ENCODE data around the gene MCEE.
"Not testable (repeated sequence)": the region's sequence is repeated elsewhere in the genome, so short reads cannot be mapped to it uniquely, and the experiment has no call there.

The MCEE gene

DNA sequence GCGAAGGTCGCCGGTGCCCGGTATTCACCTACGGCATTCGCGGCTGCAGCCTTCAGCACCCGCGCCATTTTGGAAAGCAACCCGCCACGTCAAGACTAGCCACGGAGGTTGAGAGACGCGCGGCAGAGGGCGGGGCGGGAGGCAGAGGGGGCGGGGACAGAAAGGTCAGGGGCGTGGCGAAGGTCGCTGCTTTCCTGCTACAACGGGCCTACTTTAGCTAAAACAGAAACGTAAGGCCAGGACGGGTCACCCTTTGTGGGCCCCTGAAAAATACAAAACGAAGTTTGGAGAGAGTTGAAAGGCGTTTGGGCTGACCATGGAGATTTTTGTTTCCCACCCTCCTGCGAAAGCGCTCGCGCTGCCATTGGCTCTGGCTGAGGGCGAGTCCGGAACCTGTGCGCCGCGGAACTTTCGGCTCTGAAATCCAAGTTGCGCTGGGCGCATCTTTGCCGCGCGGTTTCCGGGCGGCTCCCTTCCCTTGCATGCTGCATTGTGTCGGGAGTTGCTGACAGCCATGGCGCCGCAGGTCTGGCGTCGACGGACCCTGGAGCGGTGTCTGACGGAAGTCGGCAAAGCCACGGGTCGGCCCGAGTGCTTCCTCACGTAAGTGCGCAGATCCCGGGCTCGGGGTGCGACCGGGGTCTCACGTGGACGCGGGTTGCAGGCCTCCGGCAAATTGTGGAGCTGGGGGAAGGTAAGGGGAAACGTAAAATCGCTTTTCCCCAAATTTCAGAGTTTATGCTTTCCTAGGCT is at the start of gene MCEE, which contains the start of gene MPHOSPH10:
Gene MCEE (minus strand): TSS at position 78 of the 753 bp plus-strand sequence. CDS start 10 bp downstream, at position 68.
Gene MPHOSPH10 (plus strand): TSS at position 483 of the 753 bp plus-strand sequence. CDS start 32 bp downstream, at position 515.
- peak; percentile 88 for DNase-seq

DNA sequence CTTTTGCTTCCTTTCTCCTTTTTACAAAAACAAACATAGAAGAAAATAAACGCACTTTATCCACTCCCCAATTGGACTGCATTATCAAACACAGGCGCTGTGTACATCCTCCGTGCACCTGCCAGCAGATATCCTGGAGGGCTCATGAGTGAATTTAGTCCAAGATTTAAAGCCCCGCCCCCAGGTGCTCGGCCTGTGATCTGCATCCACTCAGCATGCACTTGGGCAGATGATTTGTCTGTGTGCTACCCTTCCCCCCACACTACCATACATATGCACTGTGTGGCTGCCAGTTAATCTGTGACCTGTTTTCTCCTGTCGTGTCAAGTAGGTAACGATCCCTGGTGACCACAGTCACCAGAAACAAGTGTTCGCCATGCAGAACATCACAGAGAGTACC is 48.8 kb upstream of the MCEE start:
- DNase-seq, result not testable (repeated sequence)

DNA sequence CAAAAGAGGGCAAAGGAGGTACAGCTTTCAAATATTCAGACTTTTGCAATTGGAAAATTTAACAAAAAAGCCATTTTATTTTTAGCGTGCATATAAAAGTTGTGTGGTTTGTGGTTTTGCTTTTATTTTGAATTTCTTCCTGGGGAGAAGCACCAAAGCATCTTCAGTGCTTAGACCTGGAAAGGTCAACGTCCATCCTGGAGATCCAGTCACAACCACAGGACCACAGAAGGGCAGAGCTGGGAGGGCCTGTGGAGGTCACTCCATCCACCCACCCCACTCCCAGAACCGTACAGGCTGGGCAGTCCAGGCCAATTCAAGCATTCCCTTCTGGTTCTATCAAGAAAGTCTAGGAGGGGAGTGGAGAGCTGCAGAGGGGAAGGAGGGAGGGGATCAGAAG is 44.2 kb upstream of the MCEE start:
- DNase-seq, result no peak

DNA sequence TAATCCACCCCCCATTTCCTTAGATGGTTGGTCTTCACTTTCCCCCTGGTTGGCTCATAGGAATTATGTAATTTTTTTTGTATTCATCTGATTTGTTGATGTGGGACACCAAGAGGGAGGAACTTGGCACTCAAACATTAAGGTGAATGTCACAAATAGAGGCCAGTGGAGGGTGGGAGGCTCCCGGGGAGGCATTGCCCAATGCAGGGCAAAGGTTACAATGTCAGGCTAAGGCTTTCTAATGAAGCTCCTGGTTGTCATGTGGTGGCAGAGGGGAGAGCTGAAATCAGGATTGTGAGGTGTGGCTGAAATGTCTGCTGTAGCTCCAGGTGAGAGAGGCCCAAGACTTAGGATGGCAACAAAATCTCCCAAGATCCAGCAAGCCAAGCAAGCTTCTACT is 43.1 kb upstream of the MCEE start:
- DNase-seq, result no peak

DNA sequence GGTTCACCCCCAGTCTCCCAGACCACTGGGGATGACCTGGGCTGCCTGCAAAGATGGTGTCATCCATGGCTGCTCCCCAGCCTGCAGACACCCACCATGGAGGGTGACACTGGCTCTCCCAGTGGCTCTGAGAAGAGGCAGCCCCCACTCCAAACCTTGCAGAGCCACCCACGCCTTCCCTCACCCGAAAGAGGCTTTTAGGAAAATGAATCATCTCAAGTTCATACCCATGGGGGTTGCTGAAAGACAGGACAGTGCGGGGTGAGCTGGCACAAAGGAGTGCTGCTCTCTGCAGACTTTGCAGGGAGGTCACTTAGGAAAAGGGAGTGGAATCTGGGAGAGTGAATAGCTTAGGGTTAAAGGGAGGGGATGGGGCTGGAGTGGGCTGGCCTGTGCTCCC is 36.8 kb upstream of the MCEE start:
- no peak for DNase-seq

DNA sequence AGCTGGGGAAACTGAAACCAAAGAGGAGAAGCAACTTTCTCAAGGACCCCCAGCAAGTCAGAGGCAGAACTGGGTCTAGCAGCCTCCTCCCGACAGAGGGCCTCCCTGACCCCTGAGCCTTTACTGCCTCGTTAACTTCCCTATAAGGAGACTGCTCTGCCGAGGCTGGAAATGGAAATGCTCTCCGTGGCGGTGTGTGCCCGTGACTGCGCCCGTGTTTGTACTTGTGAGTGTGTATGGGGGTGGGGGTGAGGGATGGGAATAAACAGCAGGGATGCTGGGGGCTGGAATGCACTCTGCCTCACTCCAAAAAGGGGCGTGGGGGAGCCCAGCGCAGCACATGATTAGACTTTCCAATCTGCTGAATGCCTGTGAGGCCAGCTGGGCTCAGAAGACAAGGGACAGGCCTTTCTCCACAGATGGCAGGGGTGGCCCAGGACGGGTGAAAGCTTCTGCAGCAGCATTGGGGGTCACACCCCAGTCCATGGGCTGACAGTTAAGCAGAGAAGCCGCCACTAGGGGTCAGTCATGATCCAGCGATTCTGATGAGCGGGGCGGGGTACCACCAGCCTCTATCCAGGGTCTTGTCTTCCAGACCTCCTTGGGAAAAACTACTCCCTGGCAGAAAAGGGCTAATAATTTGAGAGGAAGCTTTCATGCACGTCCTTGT is 27.2 kb upstream of the MCEE start:
- peak; percentile 63 for DNase-seq

DNA sequence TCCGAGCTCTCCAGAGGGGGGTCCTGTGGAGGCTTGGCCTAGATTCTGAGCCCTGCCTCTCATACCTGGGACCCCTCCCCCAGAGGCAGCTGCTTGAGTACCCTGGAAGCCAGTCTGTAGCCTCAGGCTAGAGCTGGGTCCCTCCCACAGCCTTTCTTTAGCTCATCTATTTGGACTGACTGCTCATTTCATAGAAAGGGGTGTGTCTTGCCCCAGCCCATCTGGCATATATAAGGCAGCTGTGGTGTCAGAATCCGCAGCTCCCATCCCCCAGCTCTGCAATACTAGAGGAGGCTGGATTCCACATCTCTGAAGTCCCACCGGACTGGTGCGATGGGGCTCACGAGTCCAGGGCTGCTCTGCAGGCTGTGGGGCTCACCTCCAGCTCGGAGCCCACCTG is 26.5 kb upstream of the MCEE start:
- no peak for DNase-seq

DNA sequence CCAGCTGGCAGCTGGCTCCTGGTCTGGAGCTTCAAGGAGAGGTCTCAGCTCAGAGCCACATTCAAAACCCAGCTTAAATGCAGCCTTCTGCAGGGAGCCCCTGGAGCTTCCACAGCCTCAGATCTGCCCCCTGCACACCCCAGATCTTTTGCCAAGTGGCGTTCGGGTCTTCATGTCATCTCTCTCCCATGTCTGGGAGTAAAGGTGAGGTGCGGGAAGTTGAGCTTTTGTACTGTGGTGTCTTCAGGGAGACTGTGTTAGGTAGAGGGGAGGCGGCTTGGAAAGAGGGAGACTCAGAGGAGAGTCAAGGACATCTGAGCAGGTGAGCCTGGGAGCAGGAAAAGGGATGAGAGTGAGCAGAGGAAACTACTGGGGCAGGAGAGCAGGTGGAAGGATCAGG is 25.8 kb upstream of the MCEE start:
- no peak for DNase-seq

DNA sequence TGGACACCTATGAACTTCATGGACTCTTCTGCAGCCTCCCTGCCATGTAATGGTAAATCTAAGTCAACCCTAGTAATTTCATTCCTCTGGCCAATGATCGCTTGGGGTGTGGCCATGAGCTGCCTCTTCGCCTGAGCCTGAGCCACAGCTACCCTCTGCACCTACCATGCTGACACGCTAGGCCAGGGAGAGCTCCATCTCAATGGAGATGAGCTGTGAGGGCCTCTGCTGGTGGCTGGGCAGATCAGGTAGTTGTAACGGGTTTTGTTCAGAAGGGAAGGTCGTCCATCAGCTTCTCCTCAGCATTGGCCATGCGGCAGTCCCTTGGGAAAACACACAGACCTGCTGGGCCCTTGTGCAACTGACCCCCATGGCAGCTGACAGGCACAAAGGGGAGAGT is 24.8 kb upstream of the MCEE start:
- peak; percentile 11 for DNase-seq

DNA sequence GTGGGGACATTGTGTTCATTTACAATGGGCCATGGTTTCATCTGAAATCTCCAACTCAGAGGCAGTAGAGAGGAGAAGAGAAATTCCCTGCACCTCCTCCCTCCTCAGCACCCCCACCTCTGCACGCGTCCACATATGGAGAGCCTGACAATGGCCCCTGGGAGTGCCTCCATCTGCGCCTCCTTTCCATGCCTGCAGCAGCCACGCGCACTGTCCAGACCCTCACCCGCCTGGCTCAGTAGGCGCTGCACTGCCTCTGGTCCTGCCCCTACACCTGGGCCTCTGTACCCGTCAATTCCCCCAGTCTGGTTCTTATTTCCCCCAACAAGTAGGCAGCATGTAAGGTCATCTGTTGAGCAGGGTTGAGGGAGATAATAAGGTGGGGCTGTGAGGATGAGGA is 24.2 kb upstream of the MCEE start:
- DNase-seq, result no peak

DNA sequence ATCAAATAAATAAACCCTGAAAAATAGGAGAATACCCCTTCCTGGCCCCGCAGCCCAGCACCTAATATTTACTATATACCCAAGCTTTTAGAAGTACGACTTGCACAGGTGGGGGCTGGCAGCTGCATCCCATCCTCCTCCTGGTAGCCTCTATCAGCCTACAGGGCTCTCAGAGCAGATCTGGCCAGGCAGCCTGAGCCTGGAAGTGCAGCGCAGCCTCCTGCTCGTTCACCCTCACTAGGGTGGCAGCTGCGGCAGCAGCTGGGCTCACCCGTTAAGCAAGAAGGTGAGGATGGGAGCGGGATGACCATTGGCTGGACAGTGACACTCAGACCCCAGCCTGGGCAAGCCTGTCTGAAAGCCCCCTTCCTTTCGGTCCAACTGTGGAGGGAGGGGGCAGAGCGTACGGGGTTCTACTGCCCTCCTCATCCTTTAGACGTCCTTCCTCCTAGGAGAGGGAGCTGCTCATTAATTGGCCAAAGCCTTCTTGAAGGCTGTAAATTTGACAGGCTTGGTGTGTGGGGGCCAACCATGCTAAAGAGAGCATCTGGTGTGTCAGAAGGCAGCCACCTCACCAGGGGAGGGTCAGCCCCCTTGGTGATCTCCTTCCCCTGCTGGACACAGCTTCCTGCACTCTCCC is 23.7 kb upstream of the MCEE start:
- no peak for DNase-seq

DNA sequence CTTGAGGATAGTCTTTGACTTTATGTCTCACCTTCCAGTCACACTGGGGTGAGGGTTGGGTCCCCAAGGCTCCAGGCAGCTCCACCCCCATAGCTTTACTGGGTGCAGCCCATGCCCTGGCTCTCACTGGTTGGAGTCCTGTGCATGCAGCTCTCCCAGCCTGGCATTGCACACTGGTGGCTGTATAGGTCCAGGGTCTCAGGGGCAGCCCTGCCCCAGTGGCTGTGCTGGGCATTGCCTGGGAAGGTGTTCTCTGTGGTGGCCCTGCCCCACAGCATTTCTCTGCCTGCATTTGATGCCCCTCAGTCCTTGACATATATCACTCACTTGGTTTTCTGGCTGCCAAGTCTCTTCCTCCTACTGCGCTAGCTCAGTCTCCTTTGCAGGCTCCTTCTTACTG is 21.6 kb upstream of the MCEE start:
- DNase-seq, result no peak

DNA sequence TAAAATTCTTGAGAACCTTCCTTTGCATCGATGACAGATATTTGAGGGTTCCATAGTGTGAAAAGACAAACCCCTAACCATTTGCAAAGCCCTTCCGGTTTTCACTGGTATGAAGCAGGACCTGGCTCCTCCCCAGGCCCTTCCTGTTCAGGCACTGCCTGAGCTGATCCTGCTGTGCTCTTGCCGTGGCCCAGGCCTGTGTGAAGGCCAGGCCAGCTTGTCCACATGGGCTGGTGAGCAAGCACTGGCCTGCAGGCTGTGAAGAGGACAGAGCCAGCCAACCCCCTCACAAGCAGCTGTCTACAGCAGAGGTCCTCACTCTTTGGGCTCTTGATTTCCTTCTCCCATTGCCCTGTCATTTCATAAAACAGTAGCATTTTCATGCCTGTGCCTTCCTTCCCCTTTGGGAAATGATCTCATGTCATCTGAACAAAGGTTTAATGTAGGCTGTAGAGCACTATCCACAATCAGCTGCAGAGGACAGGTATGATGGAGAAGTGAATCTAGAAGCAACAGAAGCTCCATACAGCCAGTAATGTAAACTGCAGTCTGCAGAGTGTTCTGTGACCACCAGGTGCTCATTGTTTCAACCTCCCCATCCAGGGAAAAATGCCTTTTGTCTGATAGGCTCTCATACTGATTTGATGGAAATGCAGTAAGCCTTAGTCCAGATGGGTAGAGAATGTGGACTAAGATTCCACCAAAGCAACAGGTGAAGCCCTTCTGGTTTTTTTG is 20.2 kb upstream of the MCEE start:
- no peak for DNase-seq

DNA sequence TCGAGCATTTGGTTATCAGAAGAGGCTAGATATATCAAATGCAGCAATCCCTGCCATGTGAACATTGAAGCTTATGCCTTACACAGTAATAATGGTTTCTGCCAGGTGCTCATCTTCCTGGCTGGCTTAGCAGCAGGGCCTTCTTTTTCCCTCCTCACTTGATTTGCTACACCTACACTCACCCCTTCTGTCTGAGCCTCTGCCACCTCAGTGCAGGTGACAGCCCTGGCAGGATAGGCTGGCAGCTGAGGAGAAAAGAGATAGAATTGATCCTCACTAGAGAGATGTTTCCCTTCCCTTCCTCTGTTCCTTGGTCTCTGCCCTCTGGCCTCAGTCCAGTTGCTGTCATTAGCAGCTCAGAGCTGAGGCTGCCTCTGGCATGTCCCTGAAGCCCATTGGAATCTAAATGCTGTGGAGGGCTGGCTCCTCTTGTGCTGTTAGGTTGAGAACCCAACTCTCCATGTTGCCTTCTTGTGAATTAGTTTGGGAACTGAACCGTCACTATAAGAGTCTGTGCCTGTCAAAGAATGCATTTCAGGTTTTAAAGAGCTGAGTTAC is 18.6 kb upstream of the MCEE start:
- DNase-seq, result no peak

DNA sequence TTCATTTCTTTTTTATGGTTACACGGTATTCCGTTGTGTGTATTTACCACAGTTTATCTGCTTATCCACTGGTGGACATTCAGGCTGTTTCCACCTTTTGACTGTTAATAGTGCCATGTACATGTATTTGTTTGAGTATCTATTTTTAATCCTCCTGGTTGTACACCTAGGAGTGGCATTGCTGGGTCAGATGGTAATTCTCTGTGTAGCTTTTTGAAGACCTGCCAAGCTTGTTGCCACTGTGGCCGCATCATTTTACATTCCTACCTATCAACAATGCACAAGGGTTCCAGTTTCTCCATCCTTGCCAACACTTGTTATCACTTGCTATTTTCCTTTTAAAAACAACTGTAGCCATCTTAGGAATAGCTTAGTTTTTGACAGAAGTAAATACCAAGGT is 13.8 kb upstream of the MCEE start:
- DNase-seq, result no peak

DNA sequence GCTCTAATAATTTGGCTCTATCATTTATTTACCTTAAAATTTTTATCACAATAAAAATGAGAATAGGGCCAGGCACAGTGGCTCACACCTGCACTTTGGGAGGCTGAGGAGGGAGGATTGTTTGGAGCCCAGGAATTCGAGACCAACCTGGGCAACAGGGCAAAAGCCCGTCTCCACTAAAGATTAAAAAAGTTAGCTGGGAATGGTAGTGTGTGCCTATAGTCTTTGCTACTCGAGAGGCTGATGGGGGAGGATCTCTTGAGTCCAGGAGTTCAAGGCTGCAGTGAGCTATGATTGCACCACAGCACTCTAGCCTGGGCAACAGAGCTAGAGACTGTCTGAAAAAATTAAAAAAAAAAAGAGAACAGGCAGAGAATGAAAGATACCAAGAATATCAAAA is 6.1 kb upstream of the MCEE start:
- no peak for DNase-seq

DNA sequence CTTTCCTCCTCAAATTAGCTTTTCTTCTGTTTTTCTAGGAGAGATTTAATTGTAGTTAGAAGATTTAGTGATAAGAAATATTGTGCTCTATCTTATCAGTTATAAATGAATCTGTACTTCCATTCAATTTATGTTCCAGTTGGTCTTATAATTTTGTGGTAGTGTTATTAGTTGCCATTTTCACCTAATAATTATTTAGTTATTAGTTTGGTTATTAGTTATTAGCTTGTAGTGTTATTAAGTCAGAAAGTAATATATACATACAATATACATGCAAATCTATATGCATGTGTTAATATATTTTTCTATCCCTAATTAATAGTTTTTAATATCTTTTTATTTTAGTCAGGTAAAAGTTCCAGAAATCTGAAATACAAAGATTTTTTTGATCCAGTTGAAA is 3.6 kb upstream of the MCEE start:
- DNase-seq, result no peak

DNA sequence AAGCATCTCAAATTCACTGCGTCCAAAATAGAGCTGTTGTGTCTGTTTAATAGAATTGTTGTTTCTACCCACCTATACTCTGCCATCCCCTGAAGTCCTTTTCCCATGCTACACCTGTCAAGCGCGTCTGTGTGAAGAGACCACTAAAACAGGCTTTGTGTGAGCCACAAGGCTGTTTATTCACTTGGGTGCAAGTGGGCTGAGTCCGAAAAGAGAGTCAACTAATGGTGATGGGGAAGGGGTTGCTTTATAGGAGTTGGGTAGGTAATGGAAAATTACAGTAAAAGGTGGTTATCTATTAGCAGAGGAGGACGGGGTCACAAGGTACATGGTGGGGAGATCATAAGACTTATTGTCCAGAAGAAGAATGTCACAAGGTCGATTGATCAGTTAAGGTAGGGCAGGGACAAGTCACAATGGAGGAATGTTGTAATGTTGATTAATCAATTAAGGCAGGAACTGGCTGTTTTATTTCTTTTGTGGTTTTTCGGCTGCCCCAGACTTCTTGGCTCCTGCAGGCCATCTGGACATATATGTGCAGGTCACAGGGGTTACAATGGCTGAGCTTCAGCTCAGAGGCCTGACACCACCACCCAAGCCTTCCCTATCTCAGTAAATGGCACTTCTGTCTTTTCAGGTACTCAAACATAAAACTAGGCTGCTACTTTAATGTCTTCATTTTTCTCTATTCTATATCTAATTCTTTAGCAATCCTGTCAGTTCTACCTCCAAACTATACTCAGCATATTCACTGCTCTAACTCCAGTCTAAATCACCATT is 1.5 kb upstream of the MCEE start:
- not testable (repeated sequence) for DNase-seq

DNA sequence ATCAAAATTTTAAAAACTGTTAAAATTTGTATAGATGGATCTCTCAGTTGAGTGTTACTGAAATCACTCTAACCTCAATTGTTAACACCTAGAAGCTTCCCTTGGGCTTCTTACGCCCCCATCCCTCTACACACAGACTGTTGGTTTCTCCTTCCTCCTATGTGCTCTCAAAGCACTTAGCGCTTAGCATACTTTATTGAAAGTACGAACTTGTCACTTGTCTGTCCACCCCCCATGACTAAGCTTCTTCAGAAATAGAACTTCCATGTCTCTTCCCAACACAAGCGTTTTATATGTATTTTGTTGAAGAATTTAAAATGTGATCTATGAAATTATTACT is 846 bp upstream of the MCEE start:
- no peak for DNase-seq

DNA sequence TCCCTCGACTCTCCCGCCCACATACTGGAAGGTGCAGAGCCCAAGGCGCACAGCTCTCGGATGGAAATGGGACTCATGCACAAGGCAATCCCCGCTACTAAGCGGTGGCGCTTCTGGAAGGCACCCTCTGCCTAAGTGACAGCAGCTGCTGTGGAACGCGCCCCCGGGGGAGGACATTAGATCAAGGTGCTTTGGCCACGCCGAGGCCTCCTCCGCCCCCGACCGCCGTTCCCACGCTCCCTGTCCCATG is 202 bp downstream of the MCEE start:
- no peak for DNase-seq

DNA sequence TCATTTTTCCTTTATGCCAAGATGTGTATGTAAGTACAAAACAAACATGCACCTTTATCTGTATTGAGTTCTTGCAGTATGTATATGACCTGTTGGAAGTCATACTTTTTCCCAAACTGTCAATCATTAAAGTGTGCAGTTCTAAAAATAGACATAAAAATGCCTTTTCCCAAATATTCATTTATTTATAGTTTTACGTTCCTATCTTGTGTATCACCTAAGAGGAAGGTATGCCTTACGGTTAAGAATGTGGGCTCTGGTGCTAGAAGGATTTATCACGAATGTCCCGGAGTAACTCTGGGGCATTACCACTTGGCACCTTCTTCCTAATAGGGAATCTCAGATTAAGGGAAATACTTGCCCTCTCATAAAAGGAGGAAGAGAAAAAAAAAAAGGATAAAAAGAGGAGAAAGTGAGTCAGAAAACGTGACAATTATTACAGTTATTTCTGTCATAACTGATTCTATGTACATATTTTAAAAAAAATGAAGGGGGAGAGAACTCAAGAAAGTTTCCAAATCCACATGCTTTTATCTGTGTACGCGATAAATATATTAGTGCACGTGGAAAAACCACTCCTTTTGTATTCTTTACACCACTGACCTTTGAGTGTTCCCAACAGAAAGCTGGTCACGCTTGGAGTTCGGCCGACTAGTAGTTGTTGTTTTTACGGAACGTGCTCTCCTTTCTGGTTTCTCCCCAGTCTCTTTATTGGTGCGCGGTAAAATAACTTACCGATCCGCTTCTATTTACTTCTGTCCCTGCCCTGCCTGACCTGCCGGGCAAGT is 721 bp downstream of the MCEE start:
- no peak for DNase-seq

DNA sequence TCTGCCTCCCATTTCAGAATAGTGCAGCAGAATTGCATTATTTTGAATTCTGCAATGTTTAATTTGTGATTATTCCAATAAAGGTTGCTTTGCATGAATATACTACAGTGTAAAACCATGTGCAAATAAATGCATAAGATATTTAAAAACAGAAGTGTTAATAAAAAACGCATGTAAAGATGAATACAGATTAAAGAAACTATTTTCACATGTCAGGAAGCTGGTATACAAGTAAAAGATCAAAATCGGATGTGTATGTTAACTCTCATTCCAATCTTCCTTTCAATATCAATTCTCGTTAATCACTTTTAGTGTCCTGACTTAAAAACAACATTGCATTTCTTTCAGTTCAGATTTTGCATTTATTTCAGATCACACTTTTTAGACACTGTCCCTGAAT is 3.1 kb downstream of the MCEE start:
- no peak for DNase-seq
